IPS-NIHi11 (cell line): ENCODE data around the gene SMIM23.

Experiments used
- DNase-seq: peaks from one replicate; pipeline ENCODE4 v3.0.0; 2012; ENCODE audit warnings: mixed read lengths, low spot score

Gene SMIM23

DNA sequence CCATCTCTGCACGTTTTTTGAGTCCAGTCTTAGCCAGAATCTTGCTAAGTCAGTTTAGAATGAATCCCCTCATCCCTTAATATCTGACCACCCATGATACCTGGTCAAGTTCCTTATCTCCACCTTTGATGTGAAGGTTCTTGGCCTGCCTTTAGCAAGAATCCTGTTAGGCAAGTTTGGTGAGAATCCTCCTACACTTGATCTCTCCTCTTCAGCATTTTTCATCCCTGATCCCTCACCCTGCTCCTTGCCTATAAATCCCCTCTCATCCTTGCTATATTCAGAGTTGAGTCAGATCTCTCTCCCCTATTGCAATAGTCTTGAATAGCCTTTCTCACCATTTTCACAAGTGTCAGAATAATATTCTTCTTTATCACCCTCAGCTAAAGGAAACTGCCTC lies 31.0 kb downstream of the SMIM23 start:
- DNase-seq, result no peak

- DNase-seq, result no peak
Measured at GRCh38 chr5:171820561-171820960, 34.9 kb downstream of the SMIM23 start.

GRCh38 chr5:171821286-171821685 lies 35.7 kb downstream of the SMIM23 start:
- no peak for DNase-seq

GRCh38 chr5:171823269-171823668 lies 37.7 kb downstream of the SMIM23 start:
- DNase-seq, result no peak

- no peak for DNase-seq
Measured at GRCh38 chr5:171825051-171825450, 39.4 kb downstream of the SMIM23 start.

DNA sequence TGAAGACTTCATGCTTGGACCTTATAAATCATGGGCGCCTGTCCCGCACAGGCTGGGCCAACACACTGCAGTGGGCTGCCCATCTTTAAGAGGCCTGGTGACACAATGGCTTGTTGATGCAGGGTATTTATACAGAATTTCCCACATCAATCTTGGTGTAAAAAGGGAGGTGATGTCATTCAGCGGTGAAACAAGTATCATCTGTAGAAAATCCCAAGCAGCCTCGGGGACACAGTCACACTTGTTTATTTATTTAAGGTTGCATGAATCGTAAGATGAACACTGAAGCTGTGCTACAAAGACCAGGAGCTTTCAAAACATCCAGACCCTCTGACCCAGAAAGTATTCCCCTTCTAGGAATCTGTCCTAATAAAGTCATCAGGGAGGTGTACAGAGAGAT lies 40.5 kb downstream of the SMIM23 start:
- DNase-seq, result no peak

- no peak for DNase-seq
Measured at GRCh38 chr5:171827162-171827561, 41.5 kb downstream of the SMIM23 start.

GRCh38 chr5:171830686-171831085 lies 45.1 kb downstream of the SMIM23 start:
- DNase-seq, result no peak

GRCh38 chr5:171832775-171833174 lies 47.2 kb downstream of the SMIM23 start:
- no peak for DNase-seq

GRCh38 chr5:171834461-171834860 lies 48.8 kb downstream of the SMIM23 start:
- DNase-seq, result no peak

DNA sequence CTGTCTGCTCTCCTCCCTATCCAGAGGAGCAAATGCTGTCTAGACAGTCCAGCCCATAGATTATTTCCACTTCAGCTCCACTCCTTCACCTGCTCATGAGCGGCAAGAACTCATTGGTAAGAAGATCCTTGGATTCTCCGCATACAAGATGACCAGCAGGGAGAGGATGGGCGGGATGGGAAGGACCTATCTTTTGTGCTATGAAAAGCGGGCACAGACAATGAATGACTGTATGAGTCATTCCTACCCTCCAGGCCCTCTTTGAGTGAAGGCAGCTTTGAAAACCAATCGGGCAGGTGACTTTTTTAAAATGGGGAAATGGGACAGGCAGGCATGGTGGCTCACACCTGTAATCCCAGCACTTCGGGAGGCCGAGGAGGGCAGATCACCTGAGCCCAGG lies 49.4 kb downstream of the SMIM23 start:
- DNase-seq, result no peak

DNA sequence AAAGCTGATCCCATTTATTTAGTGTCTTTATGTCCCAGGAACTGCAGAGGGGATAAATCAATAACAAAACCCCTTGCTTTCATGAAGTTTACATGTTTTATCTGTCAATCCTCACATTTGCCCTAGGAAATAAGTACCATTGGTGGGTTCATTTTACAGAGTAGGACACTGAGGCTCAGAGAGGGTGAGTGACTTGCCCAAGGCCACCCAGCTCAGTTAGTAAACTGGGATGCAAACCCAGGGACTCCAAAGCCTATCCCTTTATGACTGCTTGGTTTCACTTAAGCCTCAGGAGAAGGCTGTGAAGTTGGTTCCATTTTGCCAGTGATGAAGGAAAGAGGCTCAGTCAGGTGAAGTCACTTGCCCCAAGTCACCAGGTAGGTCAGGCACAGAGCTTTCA lies 51.9 kb downstream of the SMIM23 start:
- DNase-seq, result no peak

GRCh38 chr5:171838066-171838465 lies 52.4 kb downstream of the SMIM23 start:
- no peak for DNase-seq

DNA sequence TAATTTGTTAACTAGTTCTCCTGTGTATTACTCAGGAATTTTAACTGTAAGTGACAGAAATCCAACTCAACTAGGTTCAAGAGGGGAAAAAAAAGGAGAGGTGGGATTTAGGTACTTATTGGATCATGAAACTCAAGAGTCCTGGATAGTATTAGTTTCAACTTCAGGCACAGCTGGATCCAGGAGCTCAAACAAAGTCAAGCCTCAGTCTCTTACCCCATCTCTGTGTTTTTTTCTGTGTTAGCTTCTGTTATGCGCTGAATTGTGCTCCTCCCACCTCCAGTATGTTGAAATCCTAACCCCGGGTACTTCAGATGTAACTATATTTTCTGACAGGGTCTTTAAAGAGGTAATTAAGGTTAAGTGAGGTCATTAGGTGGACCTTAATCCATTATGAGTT lies 53.5 kb downstream of the SMIM23 start:
- DNase-seq, result no peak

DNA sequence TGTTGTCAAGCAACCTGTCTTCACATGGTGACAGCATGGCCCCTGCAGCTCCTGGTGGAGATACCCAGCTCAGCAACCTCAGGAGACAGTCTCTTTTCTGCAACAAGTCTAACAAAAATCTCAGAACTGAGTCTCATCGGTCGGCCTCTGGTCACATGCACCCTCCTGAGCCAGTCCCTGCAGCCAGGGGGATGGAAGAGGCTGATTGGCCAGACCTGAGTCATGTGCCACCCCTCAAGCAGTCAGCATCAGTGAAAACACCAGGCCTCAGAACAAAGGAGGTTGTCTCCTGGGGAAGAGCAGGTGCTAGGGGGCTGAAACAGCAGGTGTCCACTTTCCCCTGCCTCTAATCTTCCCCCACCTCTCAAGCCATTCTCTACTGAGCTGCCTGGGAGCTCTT lies 54.4 kb downstream of the SMIM23 start:
- DNase-seq, result peak; percentile 60
